Activated naive CD8-positive, alpha-beta T cell treated with anti-CD3 and anti-CD28 coated beads, Interleukin-2, amount 50 U/mL, for 16 hours (primary cell): Measurements from ENCODE around the gene UBE2G1.
"Not testable (repeated sequence)": the region's sequence is repeated elsewhere in the genome, so short reads cannot be mapped to it uniquely, and the experiment has no call there.

ENCODE experiments used
- DNase-seq: peaks from one replicate; pipeline ENCODE4 v3.0.0-alpha.2; 2020; ENCODE audit warnings: low read depth, low spot score

Gene UBE2G1

GRCh38 chr17:4366327-4367063 is at the start of gene UBE2G1:
TSS of gene UBE2G1 (minus strand) at chr17:4366675. CDS start at chr17:4366316, 359 bp downstream.
- DNase-seq = peak; percentile 98

DNA sequence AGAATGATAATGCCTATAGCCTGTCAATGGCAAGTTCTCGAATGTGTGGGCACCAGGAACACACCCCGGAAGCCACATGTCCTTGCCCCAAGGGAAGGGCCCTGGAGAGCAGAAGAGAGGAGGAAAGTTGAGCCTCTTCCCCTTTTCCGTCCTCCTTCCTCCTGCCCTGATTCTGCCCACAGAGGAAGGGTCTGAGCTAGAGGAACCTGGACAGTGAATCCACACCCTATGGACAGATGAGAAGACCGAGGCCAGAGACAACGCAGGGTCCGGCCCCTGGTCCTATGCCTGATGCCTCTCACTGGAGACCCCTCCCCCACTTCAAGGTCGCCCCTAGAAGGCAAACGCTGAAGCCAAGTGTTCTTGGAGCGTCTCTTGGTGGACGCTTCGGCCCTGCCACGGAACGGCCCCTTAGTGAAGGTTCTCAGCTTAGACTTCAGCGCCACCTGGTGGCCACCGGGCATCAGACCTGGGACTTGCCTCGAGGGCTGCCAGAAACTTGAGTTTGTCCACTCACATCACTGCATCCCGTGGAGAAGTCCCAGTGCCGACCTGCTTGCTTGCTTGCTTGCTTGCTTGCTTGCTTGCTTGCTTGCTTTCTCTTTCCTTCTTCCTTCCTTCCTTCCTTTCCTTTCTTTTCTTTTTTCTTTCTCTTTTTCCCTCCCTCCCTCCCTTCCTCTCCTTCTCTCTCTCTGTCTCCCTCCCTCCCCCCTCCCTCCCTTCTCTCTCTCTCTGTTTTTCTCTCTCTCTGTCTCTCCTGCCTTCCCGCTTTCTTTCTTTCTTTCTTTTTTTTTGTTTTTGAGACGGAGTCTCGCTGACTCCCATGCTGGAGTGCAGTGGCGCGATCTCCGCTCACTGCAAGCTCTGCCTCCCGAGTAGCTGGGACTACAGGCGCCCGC is 46.7 kb upstream of the UBE2G1 start:
- peak; percentile 80 for DNase-seq

DNA sequence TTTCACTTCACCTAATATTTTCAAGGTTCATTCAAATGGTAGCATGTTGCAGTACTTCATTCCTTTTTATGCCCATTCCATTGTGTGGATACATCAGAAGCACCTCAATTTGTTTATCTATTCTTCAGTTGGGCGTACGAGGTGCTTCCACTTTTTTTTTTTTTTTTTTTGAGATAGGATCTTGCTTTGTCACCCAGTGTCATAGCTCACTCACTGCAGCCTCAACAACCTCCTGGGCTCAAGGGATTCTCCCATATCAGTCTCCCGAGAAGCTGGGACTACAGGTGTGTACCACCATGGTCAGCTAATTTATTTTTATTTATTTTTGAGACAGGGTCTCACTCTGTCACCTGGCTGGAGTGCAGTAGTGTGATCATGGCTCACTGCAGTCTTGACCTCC is 44.7 kb upstream of the UBE2G1 start:
- no peak for DNase-seq

DNA sequence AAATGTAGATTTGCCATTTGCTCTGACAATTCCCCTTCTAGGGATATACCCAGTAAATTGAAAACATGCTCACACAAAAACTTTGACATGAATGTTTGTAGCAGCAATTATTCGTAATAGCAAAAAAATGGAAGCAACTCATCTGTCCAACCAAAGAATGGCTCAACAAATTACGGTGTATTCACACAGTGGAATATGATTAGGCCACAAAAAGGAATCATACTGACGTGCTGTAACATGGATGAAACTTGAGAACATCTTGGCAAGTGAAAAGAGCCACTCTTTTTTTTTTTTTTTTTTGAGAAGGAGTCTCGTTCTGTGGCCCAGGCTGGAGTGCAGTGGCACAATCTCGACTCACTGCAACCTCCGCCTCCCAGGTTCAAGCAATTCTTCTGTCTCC is 43.2 kb upstream of the UBE2G1 start:
- no peak for DNase-seq

DNA sequence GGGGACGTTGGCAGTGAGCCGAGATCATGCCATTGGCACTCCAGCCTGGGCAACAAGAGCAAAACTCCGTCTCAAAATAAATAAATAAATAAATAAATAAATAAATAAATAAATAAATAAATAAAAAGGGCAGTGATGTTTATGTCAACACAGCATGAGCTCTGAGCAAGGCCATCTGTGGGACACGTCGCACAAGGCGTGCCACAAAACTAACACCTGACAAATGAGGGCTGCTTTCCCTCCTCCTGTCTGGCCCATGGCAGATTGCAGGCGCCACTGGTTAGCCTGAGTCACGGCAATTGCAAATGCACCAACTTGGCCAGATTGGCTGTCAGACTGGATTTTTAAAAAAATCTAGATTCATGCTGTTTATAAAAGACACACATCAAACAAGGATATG is 41.4 kb upstream of the UBE2G1 start:
- no peak for DNase-seq

DNA sequence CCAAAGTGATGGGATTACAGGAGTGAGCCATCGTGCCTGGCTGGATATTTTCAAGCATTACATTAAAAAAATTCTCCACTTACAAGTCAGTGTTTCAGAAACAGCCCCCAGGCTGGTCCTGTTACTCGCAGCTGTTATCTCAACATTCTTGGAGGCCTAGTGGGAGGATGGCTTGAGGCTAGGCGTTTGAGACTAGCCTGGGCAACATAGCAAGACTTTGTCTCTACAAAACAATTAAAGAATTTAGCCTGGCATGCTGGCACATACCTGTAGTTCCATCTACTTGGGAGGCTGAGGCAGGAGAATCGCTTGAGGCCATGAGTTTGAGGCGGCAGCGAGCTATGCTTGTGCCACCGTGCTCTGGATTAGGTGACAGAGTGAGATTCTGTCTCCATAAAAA is 40.7 kb upstream of the UBE2G1 start:
- no peak for DNase-seq

DNA sequence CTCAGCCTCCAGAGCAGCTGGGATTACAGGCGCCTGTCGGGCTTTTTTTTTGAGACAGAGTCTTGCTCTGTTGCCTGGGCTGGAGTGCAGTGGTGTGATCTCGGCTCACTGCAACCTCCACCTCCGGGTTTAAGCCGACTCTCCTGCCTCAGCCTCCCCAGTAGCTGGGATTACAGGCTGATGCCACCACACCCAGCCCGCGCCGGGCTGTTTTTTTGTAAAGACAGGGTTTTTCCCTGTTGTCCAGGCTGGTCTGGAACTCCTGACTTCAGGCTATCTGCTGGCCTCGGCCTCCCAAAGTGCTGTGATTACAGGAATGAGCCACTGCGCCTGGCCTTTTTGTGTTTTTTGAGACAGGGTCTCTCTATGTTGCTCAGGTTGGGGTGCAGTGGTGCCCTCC is 39.9 kb upstream of the UBE2G1 start:
- DNase-seq = no peak

DNA sequence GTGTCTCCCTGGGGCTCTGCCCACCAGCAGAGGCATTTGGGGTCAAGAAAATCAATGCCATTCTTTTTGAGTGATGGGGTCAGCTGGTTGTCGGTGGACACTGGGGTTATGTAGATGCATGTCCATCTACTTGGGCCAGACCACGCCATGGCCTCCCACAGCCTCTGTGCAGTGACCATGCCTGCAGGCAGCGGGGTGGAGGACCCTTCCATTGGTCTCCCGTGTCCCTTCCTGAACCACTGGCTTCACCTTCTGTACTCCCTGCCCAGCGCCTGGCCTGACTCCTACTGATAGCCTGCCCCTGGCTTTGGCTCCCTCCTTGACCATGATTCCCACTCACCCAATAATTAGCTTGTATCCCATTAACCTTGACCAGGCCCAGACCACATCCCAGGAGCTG is 39.2 kb upstream of the UBE2G1 start:
- no peak for DNase-seq

DNA sequence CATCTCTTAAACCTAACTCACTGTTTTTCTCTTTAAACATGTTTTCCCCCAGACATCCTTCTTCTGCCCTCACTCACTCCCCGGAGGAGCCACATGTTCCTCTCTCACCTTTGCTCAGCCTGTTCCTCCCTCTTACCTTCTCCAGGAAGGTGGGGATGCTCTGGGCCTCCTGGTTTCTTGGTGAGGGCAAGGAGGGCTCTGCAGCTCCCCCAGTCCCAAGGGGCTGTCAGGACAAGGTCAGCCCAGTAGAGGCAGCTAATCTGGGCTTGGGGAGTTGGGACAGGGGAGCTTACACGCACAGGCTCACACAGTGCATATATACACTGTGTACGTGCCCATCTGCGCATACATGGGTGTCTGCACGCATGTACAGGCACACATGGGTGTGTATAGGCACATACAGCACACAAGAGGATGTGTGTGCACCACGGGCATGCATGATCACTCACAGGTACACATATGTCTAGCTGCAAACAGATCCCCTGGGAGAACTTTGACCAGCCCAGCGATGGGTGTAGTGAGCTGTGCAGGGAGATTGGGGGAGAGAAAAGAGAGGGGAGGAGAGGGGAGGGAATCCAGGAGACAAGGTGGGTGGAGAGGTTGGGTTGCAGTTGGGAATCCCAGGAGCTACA is 38.7 kb upstream of the UBE2G1 start:
- no peak for DNase-seq

GRCh38 chr17:4397840-4398239 is 31.4 kb upstream of the UBE2G1 start:
- no peak for DNase-seq

DNA sequence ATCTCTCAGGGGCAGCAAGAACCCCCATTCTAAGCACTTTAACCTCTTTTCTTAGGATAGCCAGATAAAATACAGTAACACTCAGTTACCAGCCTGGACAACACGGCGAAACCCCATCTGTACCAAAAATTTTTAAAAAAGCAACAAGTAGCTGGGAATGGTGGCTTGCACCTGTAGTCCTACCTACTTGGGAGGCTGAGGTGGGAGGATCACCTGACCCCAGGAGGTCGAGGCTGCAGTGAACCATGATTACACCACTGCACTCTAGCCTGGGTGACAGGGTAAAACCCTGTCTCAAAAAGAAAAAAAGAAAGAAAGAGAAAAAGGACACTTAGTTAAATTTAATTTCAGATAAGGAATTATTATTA is 28.6 kb upstream of the UBE2G1 start:
- no peak for DNase-seq

DNA sequence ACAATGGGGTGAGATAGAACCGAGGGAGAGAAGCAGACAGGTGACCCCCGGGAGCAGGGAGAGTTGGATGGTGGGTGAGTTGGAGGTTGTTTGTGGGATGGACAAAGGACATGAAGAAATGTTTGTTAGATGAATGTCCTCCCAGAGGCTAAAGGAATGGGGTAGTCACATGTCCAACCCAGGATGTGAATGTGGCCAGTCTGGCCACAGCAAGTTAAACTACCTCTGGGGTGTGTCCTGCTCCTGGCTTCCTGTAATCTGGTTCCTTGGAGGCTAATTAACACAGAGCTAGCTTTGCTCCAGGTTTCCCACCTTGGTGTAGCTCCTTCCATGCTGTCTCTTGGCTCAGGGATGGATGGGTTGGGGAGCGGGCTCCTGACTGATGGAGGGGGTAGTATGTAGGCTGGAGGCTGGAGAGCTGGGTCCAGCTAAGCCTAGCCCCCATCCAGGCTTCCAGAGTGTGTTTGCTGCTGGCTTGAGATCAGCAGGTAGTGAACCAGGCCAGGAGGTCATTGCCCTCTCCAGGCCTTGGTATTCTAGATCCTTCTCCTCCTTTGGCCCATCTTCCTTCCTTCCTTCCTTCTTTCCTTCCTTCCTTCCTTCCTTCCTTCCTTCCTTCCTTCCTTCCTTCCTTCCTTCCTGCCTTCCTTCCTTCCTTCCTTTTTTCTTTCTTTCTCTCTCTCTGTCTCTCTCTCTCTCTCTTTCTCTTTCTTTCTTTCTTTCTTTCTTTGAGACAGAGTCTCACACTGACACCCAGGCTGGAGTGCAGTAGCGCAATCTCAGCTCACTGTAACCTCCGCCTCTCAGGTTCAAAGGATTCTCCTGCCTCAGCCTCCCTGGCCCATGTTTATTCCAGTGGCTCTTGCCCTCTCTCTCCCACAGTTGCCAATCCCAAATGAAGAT is 28.0 kb upstream of the UBE2G1 start:
- DNase-seq = no peak

DNA sequence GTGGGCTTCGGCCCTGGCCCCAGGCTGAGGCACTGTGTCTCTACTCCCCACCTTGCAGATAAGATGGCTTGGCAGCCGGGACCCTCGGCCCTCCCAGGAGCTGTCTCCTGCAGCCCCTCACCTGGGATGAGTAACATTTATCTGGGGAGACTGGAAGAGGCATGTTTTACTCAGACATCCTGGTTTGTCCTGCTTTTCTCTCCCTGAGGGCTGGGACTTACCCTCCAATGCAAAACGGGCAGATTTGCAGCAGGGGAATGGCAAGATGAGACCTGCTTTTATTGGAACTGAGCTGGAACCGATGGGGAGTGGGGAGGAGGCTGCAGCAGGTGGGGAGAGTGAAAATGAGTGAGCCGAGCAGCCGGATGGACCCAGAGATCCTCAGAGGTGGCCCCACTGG is 27.3 kb upstream of the UBE2G1 start:
- no peak for DNase-seq

GRCh38 chr17:4389079-4389478 is 22.6 kb upstream of the UBE2G1 start:
- no peak for DNase-seq

DNA sequence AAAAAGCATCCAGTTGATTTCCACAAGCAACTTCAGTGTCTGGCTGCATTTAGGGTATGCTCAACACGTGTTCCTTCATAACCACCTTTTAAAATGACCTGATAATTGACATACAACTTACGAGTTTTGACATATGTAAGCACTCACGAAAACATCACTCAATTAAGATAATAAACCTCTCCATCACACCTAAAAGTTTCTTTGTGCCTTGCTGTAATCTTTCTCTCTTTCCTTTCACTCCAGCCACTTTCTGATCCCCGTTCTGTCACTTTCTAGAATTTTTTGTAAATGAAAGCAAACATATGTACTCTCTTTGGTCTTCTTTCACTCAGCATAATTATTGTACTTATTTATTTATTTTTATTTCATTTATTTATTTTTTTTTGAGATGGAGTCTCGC is 20.7 kb upstream of the UBE2G1 start:
- DNase-seq = no peak

DNA sequence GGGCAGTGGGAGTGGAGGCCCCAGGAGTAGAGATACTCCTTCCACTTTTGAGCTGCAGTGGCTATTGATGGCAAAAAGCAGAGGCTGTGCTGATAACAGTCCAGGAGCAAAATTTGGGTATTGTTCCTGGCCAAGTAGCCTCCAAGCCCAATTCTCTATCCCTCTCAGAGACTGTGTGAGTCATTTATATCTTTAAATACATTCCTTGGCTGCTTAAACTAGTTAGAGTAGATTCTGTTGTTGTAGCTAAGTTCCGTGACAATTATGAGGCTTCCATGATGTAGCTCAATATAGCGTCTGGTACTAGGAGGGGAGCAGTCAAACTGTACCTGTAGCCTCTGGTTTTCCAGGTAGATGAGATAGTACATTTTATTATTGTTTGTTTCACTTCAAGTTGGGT is 19.9 kb upstream of the UBE2G1 start:
- no peak for DNase-seq

DNA sequence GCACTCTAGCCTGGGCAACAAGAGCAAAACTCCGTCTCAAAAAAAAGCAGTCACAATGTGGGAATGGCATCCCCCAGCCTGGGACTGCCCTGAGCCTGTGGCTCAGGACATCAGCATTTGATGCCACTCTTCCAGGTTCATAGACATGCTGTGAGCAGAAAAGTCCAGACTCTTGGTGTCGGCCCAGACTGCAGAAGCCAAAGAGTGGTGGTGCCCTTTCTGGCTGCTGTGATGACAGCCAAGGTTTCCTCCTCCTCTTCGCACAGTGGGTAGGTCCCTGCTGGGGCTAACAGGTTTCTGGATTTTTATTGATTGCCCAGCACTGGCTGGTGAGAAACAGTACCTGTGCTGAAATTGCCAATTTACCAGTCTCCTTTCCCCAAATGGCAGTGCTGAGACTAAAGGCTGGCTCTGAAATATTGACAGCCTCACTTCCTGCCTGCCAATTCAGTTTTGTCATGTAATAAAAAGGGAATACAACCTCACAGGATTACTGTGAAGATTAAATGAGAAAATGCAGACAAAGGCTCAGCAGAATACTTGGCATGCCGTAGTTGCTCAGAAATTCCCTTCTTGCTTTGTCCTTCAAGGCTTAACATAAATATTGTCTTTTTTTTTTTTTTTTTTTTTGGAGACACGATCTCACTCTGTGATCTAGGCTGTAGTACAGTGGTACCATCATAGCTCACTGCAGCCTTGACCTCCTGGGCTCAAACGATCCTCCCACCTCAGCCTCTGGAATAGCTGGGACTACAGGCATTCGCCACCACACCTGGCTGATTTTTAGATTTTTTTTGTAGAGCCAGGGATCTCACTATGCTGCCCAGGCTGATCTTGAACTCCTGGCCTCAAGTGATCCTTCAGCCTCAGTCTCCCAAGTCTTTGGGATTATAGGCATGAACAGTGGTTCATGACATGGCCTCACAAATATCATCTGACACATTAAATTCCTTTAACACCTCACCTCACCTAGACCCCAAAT is 15.5 kb upstream of the UBE2G1 start:
- DNase-seq = no peak

DNA sequence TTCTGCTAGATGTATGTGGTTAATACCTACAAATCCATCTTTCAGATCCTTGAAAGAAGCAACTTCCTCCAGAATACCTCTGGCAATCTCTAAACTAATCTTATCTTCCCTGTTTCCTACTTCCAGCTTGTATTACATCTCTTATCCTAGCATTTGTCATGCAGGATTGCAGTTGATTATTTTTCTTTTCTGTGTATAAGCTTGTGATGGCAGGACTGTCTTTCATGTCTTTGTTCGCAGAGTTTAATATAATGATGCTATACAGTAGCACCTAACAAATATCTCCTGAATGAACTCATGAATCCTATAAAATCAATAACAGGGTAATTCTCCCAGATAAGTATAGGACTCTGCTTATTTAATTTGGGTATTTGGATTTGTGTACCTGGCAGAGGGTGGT is 12.2 kb upstream of the UBE2G1 start:
- no peak for DNase-seq

- DNase-seq = not testable (repeated sequence)
Observed at GRCh38 chr17:4377247-4377646, 10.8 kb upstream of the UBE2G1 start.

- not testable (repeated sequence) for DNase-seq
Observed at GRCh38 chr17:4375796-4376440, 9.4 kb upstream of the UBE2G1 start.
